Transverse colon (tissue), 4 donors: ENCODE measurements around the gene CCDC178. TPM values are rescaled to one million over a fixed set of nuclear protein-coding genes. Genes with fewer than 3 reads are reported as not detected.

Experiments used
- DNase-seq: peaks from one replicate; pipeline ENCODE4 v3.0.0-alpha.2; 2019
- H3K27ac ChIP-seq, 4 donors: fragments of 200-600 bp; sonication (generic); 2 replicates each; pipeline ENCODE4 v1.5.1; 2016 to 2018; ENCODE audit warnings: inconsistent platforms in 4 of 4
- H3K27me3 ChIP-seq: fragments of 200-600 bp; sonication (generic); 2 replicates; pipeline ENCODE4 v1.5.1; 2017; ENCODE audit warnings: inconsistent platforms
- H3K36me3 ChIP-seq, 4 donors: fragments of 200-600 bp; sonication (generic); 2 replicates each; pipeline ENCODE4 v1.5.1; 2017 to 2019; ENCODE audit warnings: inconsistent platforms in 4 of 4
- H3K4me1 ChIP-seq, 4 donors: fragments of 200-600 bp; sonication (generic); 2 replicates each; pipeline ENCODE4 v1.5.1; 2017 to 2020; ENCODE audit warnings: inconsistent platforms in 4 of 4
- H3K4me3 ChIP-seq, 4 donors: fragments of 200-600 bp; sonication (generic); 1 replicate in 1 of 4; 2 replicates in 3 of 4; pipeline versions ENCODE4 v1.5.1 to v1.6.1; 2017 to 2019; ENCODE audit warnings: inconsistent platforms in 4 of 4
- H3K9me3 ChIP-seq, 2 donors: fragments of 200-600 bp; sonication (generic); 2 replicates each; pipeline ENCODE4 v1.5.1; 2017 to 2019; ENCODE audit warnings: inconsistent platforms in 2 of 2
- EP300 ChIP-seq: sonication (generic); formaldehyde crosslinking; IDR thresholded peaks from one replicate; pipeline ENCODE4 v1.6.1; 2017; ENCODE audit warnings: antibody characterized with exemption, low read depth
- POLR2A ChIP-seq: fragments of 450-650 bp; IDR thresholded peaks from one replicate; pipeline ENCODE4 v1.6.1; 2016; ENCODE audit warnings: antibody characterized with exemption, mild to moderate bottlenecking, moderate library complexity
- POLR2AphosphoS5 ChIP-seq, 3 donors: sonication (generic); formaldehyde crosslinking; IDR thresholded peaks; one replicate each; pipeline ENCODE4 v1.6.1; 2016; ENCODE audit warnings: antibody characterized with exemption in 3 of 3
- WGBS, 2 donors: methylation state at CpG; one replicate each; pipeline ENCODE4 v1.1.5; 2018; ENCODE audit warnings: low coverage in 1 of 2; 5-methylcytosine and 5-hydroxymethylcytosine counted together
- in situ Hi-C, 4 donors: fragments of 200-750 bp; cut with MboI; loops; one replicate each; pipeline versions ENCODE4 v1.15.0 to v1.15.1; 2017; ENCODE audit warnings: low sequenced_read_pairs in 3 of 4, low pct_ligation_motif_present in 1 of 4, low pct_unique_long_range_greater_than_20kb in 1 of 4
- intact Hi-C: fragments of 100-400 bp; cut with DNase I; formaldehyde crosslinking; loops from one replicate; pipeline ENCODE4 v1.15.1; 2023; ENCODE audit warnings: low total_unique reads
- total RNA-seq, 4 donors: library from RNA; depleted of rRNA; stranded (reverse); fragments of >200 nt; gene quantifications; one replicate each; pipeline ENCODE4 v1.1.0, GENCODE V29; 2016
- TF ChIP-seq, protein P1 (sequence below), 5 experiments: fragments of 200-600 bp in 3 of 5; fragments of 450-650 bp in 2 of 5; sonication (generic) in 3 of 5; IDR thresholded peaks; 1 replicate in 2 of 5; 2 replicates in 3 of 5; pipeline ENCODE4 v1.5.1; 2016 to 2017; ENCODE audit warnings: antibody characterized with exemption in 5 of 5, inconsistent platforms in 3 of 5, mild to moderate bottlenecking in 2 of 5, moderate library complexity in 1 of 5

CCDC178 gene
- total RNA-seq, 4 donors from 2014 or later: 131 TPM; not detected in 3

DNA sequence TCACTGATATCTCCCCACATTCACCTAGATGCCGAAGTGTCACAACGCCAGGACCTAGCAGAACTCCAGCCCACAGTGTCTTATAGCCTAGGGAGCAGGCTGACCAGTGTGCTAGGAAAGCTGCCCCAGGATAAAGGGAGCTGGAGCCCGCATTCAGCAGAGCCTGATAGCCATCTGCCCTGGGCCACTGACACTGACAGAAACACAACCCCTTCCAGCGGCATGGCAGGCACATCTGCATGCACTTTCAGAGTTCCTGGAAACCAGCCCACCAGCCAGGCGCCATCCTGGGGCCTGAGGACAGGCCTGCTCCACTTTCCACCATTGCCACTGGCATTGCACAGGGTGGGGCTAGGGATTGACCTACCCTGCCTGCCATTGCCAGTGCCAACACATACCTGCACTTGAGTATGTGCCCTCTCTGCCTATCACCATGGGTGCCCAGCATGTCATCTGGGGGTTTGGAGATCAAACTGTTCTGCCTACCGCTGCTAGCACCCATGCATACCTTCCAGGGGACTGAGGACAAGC lies 377.6 kb downstream of the CCDC178 start:
- in situ Hi-C loops (no loop called here), intact Hi-C loops (no loop called here)
- Histone ChIP-seq H3K4me3 (no peak overlapping the region), H3K9me3 (no peaks in the 10 kb centered on the region), H3K4me1 (no peaks in the 10 kb centered on the region), H3K36me3 (no peaks in the 10 kb centered on the region), H3K27ac (no peak overlapping the region), H3K27me3 (no peaks in the 10 kb centered on the region)
- 83% methylated on average over 6 of the region's 6 CpGs; no CpG with 5 or more reads in 1 of the 2 donors for WGBS, 2 donors
- TF ChIP-seq, protein P1, sequence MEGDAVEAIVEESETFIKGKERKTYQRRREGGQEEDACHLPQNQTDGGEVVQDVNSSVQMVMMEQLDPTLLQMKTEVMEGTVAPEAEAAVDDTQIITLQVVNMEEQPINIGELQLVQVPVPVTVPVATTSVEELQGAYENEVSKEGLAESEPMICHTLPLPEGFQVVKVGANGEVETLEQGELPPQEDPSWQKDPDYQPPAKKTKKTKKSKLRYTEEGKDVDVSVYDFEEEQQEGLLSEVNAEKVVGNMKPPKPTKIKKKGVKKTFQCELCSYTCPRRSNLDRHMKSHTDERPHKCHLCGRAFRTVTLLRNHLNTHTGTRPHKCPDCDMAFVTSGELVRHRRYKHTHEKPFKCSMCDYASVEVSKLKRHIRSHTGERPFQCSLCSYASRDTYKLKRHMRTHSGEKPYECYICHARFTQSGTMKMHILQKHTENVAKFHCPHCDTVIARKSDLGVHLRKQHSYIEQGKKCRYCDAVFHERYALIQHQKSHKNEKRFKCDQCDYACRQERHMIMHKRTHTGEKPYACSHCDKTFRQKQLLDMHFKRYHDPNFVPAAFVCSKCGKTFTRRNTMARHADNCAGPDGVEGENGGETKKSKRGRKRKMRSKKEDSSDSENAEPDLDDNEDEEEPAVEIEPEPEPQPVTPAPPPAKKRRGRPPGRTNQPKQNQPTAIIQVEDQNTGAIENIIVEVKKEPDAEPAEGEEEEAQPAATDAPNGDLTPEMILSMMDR (IDR thresholded peaks at IDR 0.05): no peak
- TF ChIP-seq POLR2A: no peak
- no peak for TF ChIP-seq EP300
- TF ChIP-seq POLR2AphosphoS5 (IDR thresholded peaks at IDR 0.05): no peak
- DNase-seq: no peak

DNA sequence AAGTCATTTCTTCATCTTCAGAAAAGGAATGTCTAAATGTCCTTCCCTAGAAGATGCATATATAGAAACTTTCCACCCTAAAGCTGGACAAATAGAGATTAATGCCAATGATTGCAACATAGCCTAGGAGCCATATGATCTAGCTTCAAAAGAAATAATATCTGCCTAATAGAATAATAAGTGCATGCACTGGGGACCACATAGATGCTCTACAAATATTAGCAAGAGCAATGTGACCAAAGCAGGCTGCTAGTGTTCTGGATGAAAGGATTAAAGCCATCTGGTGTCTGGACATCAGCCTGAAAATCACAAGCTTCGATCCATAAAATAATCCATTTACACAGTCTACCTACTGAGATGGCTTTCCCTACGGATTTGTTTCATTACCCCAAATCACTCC lies 387.6 kb downstream of the CCDC178 start:
- in situ Hi-C loops: no loop called here
- Histone ChIP-seq H3K4me3 (no peak overlapping the region), H3K4me1 (no peaks in the 10 kb centered on the region), H3K27me3 (no peaks in the 10 kb centered on the region), H3K27ac (no peak overlapping the region), H3K36me3 (no peaks in the 10 kb centered on the region), H3K9me3 (no peaks in the 10 kb centered on the region)
- intact Hi-C loops: loop anchor here (10.0 kb wide), 1 partner anchor 842 kb away; no protein-coding TSS in a partner anchor
- no peak for TF ChIP-seq POLR2AphosphoS5 (IDR thresholded peaks at IDR 0.05)
- no peak for TF ChIP-seq POLR2A
- TF ChIP-seq, protein P1 (IDR thresholded peaks at IDR 0.05): no peak
- TF ChIP-seq EP300: no peak
- DNase-seq: no peak
- 77 to 88% methylated on average over 2 of the region's 2 CpGs for WGBS, 2 donors

DNA sequence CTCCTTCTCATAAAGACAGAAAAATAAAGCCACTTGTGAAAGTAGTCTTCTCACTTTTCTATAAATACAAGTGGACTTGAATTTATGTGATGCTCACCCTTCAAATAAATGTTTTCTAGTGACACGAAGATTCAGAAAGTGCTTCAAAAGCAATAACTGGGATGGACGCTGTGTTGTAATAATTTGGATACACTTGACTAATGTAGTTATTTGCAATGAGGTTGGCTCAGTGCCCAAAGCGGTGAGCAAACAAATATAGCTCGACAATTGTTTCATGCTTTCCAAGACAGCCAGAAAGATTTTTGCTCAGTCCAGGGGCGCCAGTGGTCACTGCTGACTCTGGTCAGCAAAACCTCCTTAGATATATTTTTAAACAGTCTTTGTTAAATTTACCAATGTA lies 389.1 kb downstream of the CCDC178 start:
- DNase-seq: no peak
- WGBS, 2 donors: 35 to 37% methylated on average over 5 of the region's 5 CpGs
- Histone ChIP-seq H3K36me3 (no peaks in the 10 kb centered on the region), H3K9me3 (no peaks in the 10 kb centered on the region), H3K4me3 (no peak overlapping the region), H3K4me1 (no peaks in the 10 kb centered on the region), H3K27me3 (no peaks in the 10 kb centered on the region), H3K27ac (no peak overlapping the region)
- TF ChIP-seq POLR2A (no peak), EP300 (no peak), POLR2AphosphoS5 (IDR thresholded peaks at IDR 0.05) (no peak)
- TF ChIP-seq, protein P1 (IDR thresholded peaks at IDR 0.05): no peak
- in situ Hi-C loops: no loop called here
- intact Hi-C loops: loop anchor here (10.0 kb wide), 1 partner anchor 843 kb away; no protein-coding TSS in a partner anchor

DNA sequence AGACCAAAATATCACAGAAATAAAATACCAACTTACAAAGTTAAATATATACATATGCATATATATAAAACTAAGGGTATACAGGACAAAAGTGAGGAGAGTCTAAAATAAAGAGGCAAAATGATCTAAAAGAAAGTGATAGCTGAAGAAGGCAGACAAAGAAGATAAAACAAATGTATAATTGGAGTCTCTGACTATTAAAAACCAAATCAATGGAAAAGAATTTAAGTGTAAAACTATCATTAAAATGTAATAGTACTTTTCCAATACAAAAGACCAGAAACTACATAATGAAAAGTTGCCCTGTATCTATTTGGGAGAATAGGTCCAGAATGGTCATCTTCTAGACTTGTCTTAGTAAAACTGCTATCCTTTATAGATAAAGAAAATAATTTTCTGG lies 400.3 kb downstream of the CCDC178 start:
- intact Hi-C loops: no loop called here
- DNase-seq: no peak
- Histone ChIP-seq H3K27ac (no peak overlapping the region), H3K36me3 (no peaks in the 10 kb centered on the region), H3K27me3 (no peaks in the 10 kb centered on the region), H3K4me1 (no peaks in the 10 kb centered on the region), H3K4me3 (no peak overlapping the region), H3K9me3 (no peaks in the 10 kb centered on the region)
- TF ChIP-seq POLR2A (no peak), POLR2AphosphoS5 (IDR thresholded peaks at IDR 0.05) (no peak), EP300 (no peak)
- TF ChIP-seq, protein P1 (IDR thresholded peaks at IDR 0.05): no peak
- in situ Hi-C loops: no loop called here
